ENCODE data around the gene FMNL2. TPM values are rescaled to one million over a fixed set of nuclear protein-coding genes. Genes with fewer than 3 reads are reported as not detected.

FMNL2 gene
- total RNA-seq, 4 donors from 2014 or later, result 5.8 to 19.8 (median 16.9) TPM

- Histone ChIP-seq H3K27me3 (no peaks in the 10 kb centered on the region), H3K36me3 (no peaks in the 10 kb centered on the region), H3K4me1 (no peaks in the 10 kb centered on the region), H3K27ac (no peak overlapping the region), H3K4me3 (no peak overlapping the region), H3K9me3 (no peaks in the 10 kb centered on the region)
- WGBS, 2 donors, result 41 to 51% methylated on average over 3 of the region's 3 CpGs
- no peak for DNase-seq
- no peak for TF ChIP-seq POLR2A (IDR thresholded peaks at IDR 0.05)
- TF ChIP-seq, protein P1, sequence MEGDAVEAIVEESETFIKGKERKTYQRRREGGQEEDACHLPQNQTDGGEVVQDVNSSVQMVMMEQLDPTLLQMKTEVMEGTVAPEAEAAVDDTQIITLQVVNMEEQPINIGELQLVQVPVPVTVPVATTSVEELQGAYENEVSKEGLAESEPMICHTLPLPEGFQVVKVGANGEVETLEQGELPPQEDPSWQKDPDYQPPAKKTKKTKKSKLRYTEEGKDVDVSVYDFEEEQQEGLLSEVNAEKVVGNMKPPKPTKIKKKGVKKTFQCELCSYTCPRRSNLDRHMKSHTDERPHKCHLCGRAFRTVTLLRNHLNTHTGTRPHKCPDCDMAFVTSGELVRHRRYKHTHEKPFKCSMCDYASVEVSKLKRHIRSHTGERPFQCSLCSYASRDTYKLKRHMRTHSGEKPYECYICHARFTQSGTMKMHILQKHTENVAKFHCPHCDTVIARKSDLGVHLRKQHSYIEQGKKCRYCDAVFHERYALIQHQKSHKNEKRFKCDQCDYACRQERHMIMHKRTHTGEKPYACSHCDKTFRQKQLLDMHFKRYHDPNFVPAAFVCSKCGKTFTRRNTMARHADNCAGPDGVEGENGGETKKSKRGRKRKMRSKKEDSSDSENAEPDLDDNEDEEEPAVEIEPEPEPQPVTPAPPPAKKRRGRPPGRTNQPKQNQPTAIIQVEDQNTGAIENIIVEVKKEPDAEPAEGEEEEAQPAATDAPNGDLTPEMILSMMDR (IDR thresholded peaks at IDR 0.05), result no peak
- intact Hi-C loops (cut with DNase I), result no loop called here
Measured at GRCh38 chr2:152594792-152595191, 259.8 kb downstream of the FMNL2 start.

DNA sequence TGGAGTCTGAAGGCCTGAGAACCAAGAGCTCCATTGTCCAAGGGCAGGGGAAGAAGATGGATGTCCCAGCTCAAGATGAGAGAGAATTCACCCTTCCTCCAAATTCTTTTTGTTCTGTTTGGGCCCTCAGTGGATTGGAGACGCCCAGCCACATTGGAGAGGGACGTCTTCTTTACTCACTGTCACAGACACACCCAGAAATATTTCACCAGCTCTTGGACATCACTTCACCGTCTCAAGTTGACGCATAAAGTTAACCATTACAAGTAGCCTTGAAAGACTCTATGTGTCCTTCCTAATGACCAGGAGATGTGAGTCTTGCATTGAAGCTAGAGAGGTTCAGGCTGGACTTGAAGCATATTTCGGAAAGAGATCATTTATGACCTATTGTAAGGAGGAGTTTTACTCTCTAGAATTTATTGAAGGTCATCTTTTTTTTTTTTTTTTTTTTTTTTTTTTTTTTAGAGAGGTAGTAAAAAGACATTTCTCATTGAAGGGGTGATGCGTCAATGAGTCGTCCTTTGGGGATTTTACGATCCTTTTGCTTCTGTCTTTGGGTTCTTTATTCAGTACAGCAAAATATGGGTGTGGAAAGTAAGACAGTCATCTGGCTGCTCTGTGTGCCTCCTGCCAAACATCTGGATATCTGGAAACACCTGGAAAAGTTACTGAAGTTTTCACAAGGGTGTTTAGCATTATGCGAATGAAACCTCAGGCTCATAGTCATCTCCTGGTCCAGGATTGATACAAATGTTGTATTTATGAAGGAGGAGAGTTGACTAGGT, 264.2 kb downstream of the FMNL2 start:
- no peak for DNase-seq
- whole genome bisulfite sequencing, 2 donors, result 82 to 91% methylated on average over 9 of the region's 9 CpGs
- Histone ChIP-seq H3K4me1 (no peaks in the 10 kb centered on the region), H3K27ac (no peak overlapping the region), H3K27me3 (no peaks in the 10 kb centered on the region), H3K4me3 (no peak overlapping the region), H3K9me3 (no peaks in the 10 kb centered on the region), H3K36me3 (no peaks in the 10 kb centered on the region)
- TF ChIP-seq, protein P1 (IDR thresholded peaks at IDR 0.05), result no peak
- TF ChIP-seq POLR2A (IDR thresholded peaks at IDR 0.05), result no peak
- intact Hi-C loops (cut with DNase I), result no loop called here

DNA sequence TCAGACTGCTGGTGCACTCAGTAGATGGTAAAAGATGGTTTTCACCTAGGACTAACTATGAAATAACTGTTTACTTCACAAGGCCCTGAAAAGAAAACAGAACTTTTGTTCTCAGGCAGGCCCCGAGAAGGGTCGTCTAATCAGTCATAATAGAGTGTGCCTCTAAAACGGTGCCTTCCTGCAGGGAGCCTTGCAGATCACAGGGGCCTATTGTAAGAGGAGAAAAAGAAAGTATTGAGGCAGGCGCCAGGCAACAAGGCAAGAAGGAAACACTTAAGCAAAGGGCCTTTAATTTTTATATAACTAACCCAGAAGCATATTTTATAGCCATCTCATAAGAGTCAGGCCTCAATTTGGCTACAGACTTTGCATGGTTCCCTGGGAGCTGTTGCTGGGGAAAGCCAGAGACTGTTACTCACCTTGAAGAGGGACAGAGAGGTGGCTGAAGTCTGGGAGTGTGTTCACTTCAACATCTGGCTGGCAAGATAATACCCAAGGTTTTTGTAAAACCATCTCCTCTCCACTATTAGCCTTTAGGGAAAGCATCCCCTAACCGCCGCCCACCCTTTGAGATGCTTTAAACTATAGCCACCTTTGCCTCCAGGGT, 265.2 kb downstream of the FMNL2 start:
- WGBS, 2 donors, result 87 to 90% methylated on average over 6 of the region's 6 CpGs
- no peak for DNase-seq

DNA sequence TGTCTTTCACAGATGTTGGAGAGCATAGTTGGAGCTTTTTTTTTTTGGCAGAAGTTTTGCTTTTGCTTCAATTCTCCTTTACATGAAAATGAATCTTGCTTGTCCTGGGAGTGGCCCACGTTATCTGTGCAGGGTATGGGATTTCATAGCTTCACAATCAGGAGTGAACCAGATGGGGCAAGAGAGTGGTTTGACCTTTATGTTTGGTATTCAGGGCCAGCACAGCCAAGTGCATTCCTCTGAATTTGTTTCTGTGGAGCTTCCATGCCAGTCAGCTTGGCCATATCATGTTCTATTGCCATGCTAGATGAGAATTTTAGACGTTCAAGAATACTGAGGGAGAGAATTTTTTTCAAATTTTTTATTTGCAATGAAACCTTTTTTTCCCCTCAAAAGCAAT, 265.7 kb downstream of the FMNL2 start:
- intact Hi-C loops (cut with DNase I), result no loop called here
- no peaks in the 10 kb centered on the region for H3K36me3 ChIP-seq
- no peak for DNase-seq
- no peaks in the 10 kb centered on the region for H3K9me3 ChIP-seq
- H3K4me3 ChIP-seq, result no peak overlapping the region
- no peak overlapping the region for H3K27ac ChIP-seq
- TF ChIP-seq POLR2A (IDR thresholded peaks at IDR 0.05), result no peak
- TF ChIP-seq, protein P1 (IDR thresholded peaks at IDR 0.05), result no peak
- 75 to 83% methylated on average over 2 of the region's 2 CpGs for WGBS, 2 donors
- H3K27me3 ChIP-seq, result no peaks in the 10 kb centered on the region
- no peaks in the 10 kb centered on the region for H3K4me1 ChIP-seq

More for the DNA sequence above, 265.2 kb downstream of the FMNL2 start:
- no peak for TF ChIP-seq POLR2A (IDR thresholded peaks at IDR 0.05)
- TF ChIP-seq, protein P1 (IDR thresholded peaks at IDR 0.05), result no peak
- no peaks in the 10 kb centered on the region for H3K36me3 ChIP-seq
- no peaks in the 10 kb centered on the region for H3K27me3 ChIP-seq
- no peak overlapping the region for H3K4me3 ChIP-seq
- intact Hi-C loops (cut with DNase I), result no loop called here
- no peaks in the 10 kb centered on the region for H3K4me1 ChIP-seq
- H3K9me3 ChIP-seq, result no peaks in the 10 kb centered on the region
- no peak overlapping the region for H3K27ac ChIP-seq

GRCh38 chr2:152602750-152603149, 267.8 kb downstream of the FMNL2 start:
- no peak overlapping the region for H3K4me3 ChIP-seq
- no peaks in the 10 kb centered on the region for H3K27me3 ChIP-seq
- TF ChIP-seq POLR2A (IDR thresholded peaks at IDR 0.05), result no peak
- TF ChIP-seq, protein P1 (IDR thresholded peaks at IDR 0.05), result no peak
- H3K27ac ChIP-seq, result no peak overlapping the region
- no peak for DNase-seq
- intact Hi-C loops (cut with DNase I), result no loop called here
- H3K36me3 ChIP-seq, result no peaks in the 10 kb centered on the region
- H3K9me3 ChIP-seq, result no peaks in the 10 kb centered on the region
- WGBS, 2 donors, result 85 to 89% methylated on average over 8 of the region's 8 CpGs
- no peaks in the 10 kb centered on the region for H3K4me1 ChIP-seq

Measured in esophagus squamous epithelium (tissue), 5 donors.